ENCODE data around the gene IGFBP2. TPM values are rescaled to one million over a fixed set of nuclear protein-coding genes. Genes with fewer than 3 reads are reported as not detected.
A peak's percentile ranks its signal among the peaks of the same experiment; 100 is the strongest.

IGFBP2 gene
- total and polyA plus RNA-seq, 4 donors = 88.8 to 1,119 (median 352) TPM

DNA sequence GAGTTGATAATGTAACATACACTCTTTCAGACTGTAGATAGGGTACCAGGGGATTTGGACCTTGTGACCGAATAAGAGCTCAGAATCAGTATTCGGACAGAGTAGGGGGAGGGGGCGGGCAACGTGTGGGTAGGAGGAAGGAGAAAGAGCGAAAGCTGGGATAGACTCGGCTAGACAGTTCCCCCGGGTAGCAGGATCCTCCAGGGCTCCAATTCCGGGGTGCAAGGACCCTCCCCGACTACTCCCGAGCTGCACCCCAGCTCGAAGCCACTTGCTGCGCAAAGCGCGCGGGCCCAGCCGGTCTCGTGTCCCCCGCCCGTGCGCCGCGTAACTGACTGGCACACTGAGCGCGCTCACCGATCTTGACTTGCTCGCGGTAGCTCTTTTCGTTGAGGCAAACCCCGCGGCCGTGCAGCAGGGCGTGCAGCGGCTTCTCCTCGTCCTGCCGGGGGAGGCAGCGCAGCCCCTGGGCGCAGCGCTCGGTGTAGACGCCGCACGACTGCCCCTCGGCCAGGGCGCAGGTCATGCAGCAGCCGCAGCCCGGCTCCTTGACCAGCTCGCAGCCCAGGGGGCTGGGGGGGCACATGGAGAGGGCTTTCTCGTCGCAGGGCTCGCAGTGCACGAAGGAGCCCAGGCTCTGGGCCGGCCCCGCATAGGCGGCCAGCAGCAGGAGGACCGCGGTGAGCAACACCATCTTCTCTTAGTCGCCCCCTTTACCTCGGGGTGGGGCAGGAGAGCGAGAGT, 61.0 kb downstream of the IGFBP2 start (continued):
- TF ChIP-seq, protein P1, sequence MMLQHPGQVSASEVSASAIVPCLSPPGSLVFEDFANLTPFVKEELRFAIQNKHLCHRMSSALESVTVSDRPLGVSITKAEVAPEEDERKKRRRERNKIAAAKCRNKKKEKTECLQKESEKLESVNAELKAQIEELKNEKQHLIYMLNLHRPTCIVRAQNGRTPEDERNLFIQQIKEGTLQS (IDR thresholded peaks at IDR 0.05) = no peak
- TF ChIP-seq FOXA2 (IDR thresholded peaks at IDR 0.05) (no peak), EGR1 (IDR thresholded peaks at IDR 0.05; ENCODE audit: low read depth in 2 of 2) (no peak), HNF4G (IDR thresholded peaks at IDR 0.05) (no peak), FOXA1 (IDR thresholded peaks at IDR 0.05) (no peak)

DNA sequence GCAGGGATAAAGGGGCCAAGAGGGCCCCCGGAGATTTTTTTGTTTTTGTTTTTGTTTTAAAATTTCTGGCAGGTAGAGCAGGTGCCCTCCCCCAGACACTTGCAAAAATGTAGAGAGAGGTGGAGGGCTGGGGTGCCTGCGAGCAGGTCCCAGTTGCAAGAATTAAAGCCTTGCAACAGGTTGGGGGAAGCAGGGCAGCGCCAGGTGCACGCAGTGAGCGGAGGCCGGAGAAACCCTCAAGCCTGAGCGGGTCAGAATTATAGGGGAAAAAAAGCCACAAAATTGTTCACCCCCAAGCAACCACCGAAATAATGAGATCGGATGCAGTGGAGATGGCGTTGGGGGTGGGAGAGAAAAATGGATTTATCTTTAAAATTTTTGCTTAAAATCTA, 61.6 kb downstream of the IGFBP2 start:
- H3K27me3 ChIP-seq (ENCODE audit: control insufficient read depth in 4 of 4, insufficient read depth in 4 of 4, low read length in 3 of 4) = peaks cover 0 to 15% (median 10%) of the 10 kb centered on the region in 4 donors
- WGBS = 9% methylated on average over 10 of the region's 10 CpGs
- peaks cover 12 to 29% (median 19%) of the 10 kb centered on the region in 4 donors for H3K4me1 ChIP-seq (ENCODE audit: control insufficient read depth in 4 of 4, insufficient read depth in 4 of 4, low read length in 3 of 4)

DNA sequence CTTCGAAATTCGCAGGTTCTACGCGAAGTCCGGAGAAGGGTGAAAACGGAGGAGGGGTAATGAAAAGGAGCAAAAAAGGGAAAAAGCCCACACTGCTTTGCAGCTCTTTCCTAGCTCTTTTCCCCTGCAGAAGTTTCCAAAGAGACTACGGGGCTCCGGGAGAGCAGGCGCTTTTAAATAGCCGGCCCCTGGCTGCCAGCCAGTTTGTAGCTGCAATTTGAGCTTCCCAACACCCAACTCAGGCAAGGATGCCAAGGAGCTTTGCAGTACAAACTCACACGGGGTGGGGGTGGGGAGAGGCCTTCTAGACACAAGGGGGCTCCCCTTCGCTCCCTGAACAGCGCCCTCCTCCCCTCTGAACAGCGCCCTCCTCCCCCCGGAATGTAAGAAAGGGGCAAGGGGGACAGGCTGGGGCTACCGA, 62.2 kb downstream of the IGFBP2 start, which contains the start of gene IGFBP5:
TSS of gene IGFBP5 (minus strand) at position 149 of the 421 bp plus-strand sequence. CDS start 774 bp downstream, outside the sequence.
- H3K27ac ChIP-seq (ENCODE audit: low read depth in 1 of 2, low read length in 2 of 2) = peak within 1 kb of the TSS in 1 of 2 donors; percentile 13
- H3K4me3 ChIP-seq (ENCODE audit: low read depth in 1 of 3, low read length in 3 of 3) = peak within 1 kb of the TSS in 2 of 3 donors; percentile 23 to 35
- WGBS = 19% methylated on average over 16 of the region's 16 CpGs
- TF ChIP-seq TAF1 (conservative IDR thresholded peaks at IDR 0.05) (peak; percentile 81), HNF4A (conservative IDR thresholded peaks at IDR 0.05) (no peak), HNF4G (IDR thresholded peaks at IDR 0.05) (no peak), RAD21 (IDR thresholded peaks at IDR 0.05) (peak in 1 of 2 donors; percentile 15)
- TF ChIP-seq, protein P2, sequence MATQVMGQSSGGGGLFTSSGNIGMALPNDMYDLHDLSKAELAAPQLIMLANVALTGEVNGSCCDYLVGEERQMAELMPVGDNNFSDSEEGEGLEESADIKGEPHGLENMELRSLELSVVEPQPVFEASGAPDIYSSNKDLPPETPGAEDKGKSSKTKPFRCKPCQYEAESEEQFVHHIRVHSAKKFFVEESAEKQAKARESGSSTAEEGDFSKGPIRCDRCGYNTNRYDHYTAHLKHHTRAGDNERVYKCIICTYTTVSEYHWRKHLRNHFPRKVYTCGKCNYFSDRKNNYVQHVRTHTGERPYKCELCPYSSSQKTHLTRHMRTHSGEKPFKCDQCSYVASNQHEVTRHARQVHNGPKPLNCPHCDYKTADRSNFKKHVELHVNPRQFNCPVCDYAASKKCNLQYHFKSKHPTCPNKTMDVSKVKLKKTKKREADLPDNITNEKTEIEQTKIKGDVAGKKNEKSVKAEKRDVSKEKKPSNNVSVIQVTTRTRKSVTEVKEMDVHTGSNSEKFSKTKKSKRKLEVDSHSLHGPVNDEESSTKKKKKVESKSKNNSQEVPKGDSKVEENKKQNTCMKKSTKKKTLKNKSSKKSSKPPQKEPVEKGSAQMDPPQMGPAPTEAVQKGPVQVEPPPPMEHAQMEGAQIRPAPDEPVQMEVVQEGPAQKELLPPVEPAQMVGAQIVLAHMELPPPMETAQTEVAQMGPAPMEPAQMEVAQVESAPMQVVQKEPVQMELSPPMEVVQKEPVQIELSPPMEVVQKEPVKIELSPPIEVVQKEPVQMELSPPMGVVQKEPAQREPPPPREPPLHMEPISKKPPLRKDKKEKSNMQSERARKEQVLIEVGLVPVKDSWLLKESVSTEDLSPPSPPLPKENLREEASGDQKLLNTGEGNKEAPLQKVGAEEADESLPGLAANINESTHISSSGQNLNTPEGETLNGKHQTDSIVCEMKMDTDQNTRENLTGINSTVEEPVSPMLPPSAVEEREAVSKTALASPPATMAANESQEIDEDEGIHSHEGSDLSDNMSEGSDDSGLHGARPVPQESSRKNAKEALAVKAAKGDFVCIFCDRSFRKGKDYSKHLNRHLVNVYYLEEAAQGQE (IDR thresholded peaks at IDR 0.05) = peak; percentile 25
- H3K9ac ChIP-seq (ENCODE audit: low read depth in 1 of 2, low read length in 2 of 2) = no peak within 1 kb of the TSS
- H3K9me3 ChIP-seq (ENCODE audit: control insufficient read depth in 4 of 4, low read length in 3 of 4) = no peaks in the 10 kb centered on the region
- DNase-seq (ENCODE audit: low spot score) = peak; percentile 46
- H3K4me1 ChIP-seq (ENCODE audit: control insufficient read depth in 4 of 4, insufficient read depth in 4 of 4, low read length in 3 of 4) = peaks cover 12 to 29% (median 19%) of the 10 kb centered on the region in 4 donors
- peaks cover 0 to 15% (median 10%) of the 10 kb centered on the region in 4 donors for H3K27me3 ChIP-seq (ENCODE audit: control insufficient read depth in 4 of 4, insufficient read depth in 4 of 4, low read length in 3 of 4)
- no peaks in the 10 kb centered on the region for H3K36me3 ChIP-seq (ENCODE audit: control insufficient read depth in 4 of 4, insufficient read depth in 3 of 4, low read depth in 1 of 4, low read length in 3 of 4)

More for the DNA sequence above, 61.6 kb downstream of the IGFBP2 start:
- Histone ChIP-seq H3K4me3 (ENCODE audit: low read depth in 1 of 3, low read length in 3 of 3) (peak overlapping the region in 1 of 3 donors; percentile 23), H3K9ac (ENCODE audit: low read depth in 1 of 2, low read length in 2 of 2) (no peak overlapping the region), H3K36me3 (ENCODE audit: control insufficient read depth in 4 of 4, insufficient read depth in 3 of 4, low read depth in 1 of 4, low read length in 3 of 4) (no peaks in the 10 kb centered on the region), H3K9me3 (ENCODE audit: control insufficient read depth in 4 of 4, low read length in 3 of 4) (no peaks in the 10 kb centered on the region), H3K27ac (ENCODE audit: low read depth in 1 of 2, low read length in 2 of 2) (no peak overlapping the region)
- DNase-seq (ENCODE audit: low spot score) = no peak
- TF ChIP-seq SP1 (IDR thresholded peaks at IDR 0.05) = no peak
- no peak for TF ChIP-seq NR2F2 (IDR thresholded peaks at IDR 0.05)
- TF ChIP-seq, protein P3, sequence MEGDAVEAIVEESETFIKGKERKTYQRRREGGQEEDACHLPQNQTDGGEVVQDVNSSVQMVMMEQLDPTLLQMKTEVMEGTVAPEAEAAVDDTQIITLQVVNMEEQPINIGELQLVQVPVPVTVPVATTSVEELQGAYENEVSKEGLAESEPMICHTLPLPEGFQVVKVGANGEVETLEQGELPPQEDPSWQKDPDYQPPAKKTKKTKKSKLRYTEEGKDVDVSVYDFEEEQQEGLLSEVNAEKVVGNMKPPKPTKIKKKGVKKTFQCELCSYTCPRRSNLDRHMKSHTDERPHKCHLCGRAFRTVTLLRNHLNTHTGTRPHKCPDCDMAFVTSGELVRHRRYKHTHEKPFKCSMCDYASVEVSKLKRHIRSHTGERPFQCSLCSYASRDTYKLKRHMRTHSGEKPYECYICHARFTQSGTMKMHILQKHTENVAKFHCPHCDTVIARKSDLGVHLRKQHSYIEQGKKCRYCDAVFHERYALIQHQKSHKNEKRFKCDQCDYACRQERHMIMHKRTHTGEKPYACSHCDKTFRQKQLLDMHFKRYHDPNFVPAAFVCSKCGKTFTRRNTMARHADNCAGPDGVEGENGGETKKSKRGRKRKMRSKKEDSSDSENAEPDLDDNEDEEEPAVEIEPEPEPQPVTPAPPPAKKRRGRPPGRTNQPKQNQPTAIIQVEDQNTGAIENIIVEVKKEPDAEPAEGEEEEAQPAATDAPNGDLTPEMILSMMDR (IDR thresholded peaks at IDR 0.05; ENCODE audit: low read depth, low read length, missing input control) = no peak
- TF ChIP-seq, protein P1 (IDR thresholded peaks at IDR 0.05) = no peak
- TF ChIP-seq, protein P4, sequence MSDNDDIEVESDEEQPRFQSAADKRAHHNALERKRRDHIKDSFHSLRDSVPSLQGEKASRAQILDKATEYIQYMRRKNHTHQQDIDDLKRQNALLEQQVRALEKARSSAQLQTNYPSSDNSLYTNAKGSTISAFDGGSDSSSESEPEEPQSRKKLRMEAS (IDR thresholded peaks at IDR 0.05) = no peak
- TF ChIP-seq FOXA1 (IDR thresholded peaks at IDR 0.05) = no peak
- no peak for TF ChIP-seq HNF4G (IDR thresholded peaks at IDR 0.05)
- no peak for TF ChIP-seq TAF1 (conservative IDR thresholded peaks at IDR 0.05)
- TF ChIP-seq YY1 (IDR thresholded peaks at IDR 0.05) = no peak
